GM19452 (cell line): ENCODE data around the gene FIG4.
"Not testable (repeated sequence)": the region's sequence is repeated elsewhere in the genome, so short reads cannot be mapped to it uniquely, and the experiment has no call there.

Experiments used
- ATAC-seq: cut with Tn5 transposase; IDR thresholded peaks from one replicate; pipeline ENCODE4 v1.9.1; 2021; ENCODE audit not compliant: unreplicated experiment

FIG4 gene

GRCh38 chr6:109841869-109842268 is 150.8 kb downstream of the FIG4 start:
- no peak for ATAC-seq

- ATAC-seq = no peak
Measured at GRCh38 chr6:109852713-109853112, 161.6 kb downstream of the FIG4 start.

GRCh38 chr6:109853426-109853825 is 162.3 kb downstream of the FIG4 start:
- no peak for ATAC-seq

DNA sequence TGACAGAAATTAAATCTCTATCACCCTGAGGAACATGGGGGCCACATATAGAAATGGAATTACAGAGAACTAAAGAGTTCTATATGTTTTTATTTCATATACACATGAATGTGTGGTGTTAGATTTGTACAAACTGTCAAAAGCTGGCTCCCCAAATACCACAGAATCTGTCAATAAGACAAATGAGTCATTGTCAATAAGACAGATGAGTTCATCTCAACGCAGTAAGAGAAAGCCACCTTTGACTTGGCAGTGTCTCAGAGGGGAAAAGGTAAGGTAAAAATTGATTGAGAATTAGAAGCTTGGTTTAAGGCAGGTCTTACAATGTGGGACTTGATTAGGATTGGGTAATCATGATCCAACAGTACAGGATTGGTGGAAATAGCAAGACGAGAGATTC is 162.9 kb downstream of the FIG4 start:
- no peak for ATAC-seq

- no peak for ATAC-seq
Measured at GRCh38 chr6:109854541-109855308, 163.6 kb downstream of the FIG4 start.

DNA sequence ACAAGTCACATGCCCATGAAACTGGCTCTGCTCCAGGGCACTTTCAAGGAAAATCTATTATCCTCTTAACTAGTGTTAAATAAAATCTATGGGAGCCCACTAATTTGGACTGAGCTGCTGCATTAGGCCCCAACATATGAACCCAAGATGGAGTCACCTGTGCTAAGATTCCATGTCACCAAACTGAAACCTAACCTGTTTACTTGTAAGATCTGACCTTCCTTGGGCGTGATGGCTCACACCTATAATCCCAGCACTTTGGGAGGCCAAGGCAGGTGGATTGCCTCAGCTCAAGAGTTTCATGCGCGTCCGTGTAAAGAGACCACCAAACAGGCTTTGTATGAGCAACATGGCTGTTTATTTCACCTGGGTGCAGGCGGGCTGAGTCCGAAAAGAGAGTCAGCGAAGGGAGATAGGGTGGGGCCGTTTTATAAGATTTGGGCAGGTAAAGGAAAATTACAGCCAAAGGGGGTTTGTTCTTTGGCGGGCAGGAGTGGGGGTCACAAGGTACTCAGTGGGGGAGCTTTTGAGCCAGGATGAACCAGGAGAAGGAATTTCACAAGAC is 164.5 kb downstream of the FIG4 start:
- ATAC-seq = not testable (repeated sequence)

DNA sequence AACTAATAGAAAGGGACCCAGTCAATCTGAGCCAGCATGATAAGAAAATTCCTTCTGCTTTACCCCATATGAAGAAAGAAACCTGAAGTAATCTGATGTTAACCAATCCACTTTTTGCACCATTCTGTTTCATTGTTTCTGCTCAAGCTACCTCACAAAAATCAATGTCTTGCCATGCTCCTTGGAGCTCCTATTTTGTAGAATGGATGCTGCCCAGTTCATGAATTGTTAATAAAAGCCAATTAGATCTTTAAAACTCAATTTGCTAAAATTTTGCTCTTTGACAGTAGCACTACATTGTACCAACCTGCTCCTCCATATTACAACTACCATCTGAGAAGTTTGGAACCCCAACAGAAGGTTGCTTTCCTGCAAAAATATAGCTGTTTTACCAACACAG is 170.8 kb downstream of the FIG4 start:
- ATAC-seq = no peak

DNA sequence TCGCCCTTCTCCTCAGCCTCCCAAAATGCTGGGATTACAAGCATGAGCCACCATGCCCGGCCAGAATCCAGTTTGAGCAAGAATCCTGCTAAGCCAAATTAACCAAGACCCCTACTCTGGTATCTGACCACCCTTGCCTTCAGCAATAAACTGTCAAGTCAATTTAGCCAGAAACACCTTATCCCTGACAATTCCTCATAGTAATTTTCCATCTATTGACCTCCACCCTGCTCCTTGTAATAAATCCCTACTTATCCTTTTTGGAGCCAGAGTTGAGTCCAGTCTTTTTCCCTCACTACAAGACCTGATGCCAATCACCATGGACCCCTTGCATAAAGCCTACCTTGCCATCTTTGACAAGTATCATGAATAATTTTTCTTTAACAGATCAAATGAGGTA is 173.0 kb downstream of the FIG4 start:
- ATAC-seq = no peak

DNA sequence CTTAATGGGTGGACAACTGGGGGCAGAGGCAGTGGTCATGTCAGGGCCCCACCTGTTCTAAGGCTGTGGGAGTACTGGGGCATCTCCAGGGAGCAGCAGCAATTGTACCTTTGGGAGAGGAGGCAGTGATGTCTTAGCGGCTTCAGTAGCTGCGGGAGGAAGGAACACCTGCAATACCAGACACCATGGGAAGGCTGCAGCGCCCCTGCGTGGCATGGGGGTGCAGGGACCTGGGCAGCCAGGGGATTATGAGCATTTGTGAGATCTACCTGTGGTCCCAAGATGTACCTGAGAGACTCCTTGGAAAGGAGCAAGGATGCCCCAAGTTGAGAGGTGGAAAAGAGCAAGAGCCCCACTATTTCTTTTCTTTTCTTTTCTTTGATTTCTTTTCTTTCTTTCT is 174.9 kb downstream of the FIG4 start:
- ATAC-seq = no peak

DNA sequence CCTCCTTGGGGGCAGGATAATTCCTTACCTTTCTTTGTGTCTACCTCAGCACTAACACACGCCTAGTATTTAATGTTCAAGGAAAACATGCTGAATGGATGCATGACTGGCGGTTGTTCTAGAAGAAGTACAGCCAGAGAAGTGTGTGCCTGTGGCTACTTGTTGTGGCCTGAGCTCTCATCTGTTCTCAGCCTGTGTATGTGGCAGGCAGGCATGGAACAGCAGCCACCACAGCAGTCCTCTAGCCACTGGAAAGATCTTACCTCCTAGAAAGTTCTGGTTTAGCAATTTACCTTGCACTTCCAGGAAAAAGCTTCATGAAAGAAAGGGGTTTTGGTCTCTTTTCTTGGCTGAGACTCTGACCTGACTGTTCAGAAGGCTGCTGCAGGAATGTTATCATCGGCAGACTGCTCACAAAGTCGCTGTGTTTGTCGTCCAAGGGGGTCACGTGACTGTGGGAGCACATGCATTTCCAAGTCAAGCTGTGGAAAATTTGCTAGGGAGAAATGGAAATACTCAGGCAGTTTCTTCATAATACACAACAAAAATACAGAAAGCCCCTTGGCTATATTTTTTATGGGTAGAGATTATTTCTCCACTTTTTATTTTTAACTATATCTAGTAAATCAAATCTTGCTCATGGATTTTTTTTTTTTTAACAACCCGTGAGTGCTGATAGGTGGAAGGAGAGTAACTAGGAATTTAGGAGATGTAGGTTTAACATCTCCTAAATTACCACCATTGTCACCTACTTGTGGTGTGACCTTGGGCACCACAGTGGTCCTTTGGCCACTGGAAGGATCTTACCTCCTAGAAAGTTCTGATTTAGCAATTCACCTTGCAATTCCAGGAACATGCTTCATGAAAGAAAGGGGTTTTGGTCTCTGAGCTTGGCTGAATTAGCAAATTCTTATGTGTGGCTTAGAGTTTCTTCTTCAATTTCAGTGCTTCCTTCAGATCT is 176.2 kb downstream of the FIG4 start:
- no peak for ATAC-seq

- no peak for ATAC-seq
Measured at GRCh38 chr6:109867970-109868358, 176.9 kb downstream of the FIG4 start.

DNA sequence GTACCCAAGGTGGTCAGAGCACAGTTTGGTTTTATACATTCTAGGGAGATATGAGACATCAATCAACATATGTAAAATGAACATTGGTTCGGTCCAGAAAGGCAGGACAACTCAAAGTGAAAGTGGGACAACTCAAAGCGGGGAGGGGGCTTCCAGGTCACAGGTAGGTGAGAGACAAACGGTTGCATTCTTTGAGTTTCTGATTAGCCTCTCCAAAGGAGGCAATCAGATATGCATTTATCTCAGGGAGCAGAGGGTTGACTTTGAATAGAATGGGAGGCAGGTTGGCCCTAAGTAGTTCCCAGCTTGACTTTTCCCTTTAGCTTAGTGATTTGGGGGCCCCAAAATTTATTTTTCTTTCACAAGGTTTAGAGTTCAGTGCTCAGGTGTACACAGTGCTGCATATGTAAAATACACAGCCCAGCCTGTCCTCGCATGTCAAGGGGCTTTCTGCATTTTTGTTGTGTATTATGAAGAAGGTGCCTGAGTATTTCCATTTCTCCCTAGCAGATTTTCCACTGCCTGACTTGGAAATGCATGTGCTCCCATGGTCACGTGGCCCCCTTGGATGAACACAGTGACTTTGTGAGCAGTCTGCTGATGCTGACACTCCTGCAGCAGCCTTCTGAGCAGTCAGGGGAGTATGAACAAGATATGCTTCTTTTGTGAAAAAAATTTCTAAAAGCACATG is 178.4 kb downstream of the FIG4 start:
- not testable (repeated sequence) for ATAC-seq

GRCh38 chr6:109870089-109870410 is 179.0 kb downstream of the FIG4 start:
- no peak for ATAC-seq

GRCh38 chr6:109872549-109872948 is 181.5 kb downstream of the FIG4 start:
- ATAC-seq = no peak

GRCh38 chr6:109872968-109873545 is 182.0 kb downstream of the FIG4 start:
- ATAC-seq = no peak

GRCh38 chr6:109874086-109874485 is 183.0 kb downstream of the FIG4 start:
- no peak for ATAC-seq

DNA sequence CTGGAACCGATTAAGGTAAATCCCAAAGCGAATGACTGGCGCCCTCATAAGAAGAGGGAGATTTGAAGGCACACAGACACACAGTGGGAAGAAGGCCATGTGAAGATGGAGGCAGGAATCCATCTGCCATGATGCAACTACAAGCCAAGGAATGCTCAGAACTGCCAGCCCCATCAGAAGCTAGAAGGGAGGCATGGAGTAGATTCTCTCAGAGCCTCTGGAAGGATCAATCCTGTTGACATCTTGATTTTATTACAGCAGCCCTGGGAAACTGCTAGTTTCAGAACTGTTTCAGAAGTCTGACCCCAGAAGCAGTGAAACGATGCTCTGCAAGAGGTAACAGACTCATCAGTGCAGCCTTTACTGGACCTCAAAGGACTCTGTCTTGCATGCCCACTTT is 183.5 kb downstream of the FIG4 start:
- no peak for ATAC-seq
